Eye (tissue), 1 donor: ENCODE measurements around the gene PWWP2A.
"Not testable (repeated sequence)": the region's sequence is repeated elsewhere in the genome, so short reads cannot be mapped to it uniquely, and the experiment has no call there.

Experiments
- DNase-seq: peaks from one replicate; pipeline ENCODE4 v3.0.0-alpha.2; 2015

PWWP2A gene

DNA sequence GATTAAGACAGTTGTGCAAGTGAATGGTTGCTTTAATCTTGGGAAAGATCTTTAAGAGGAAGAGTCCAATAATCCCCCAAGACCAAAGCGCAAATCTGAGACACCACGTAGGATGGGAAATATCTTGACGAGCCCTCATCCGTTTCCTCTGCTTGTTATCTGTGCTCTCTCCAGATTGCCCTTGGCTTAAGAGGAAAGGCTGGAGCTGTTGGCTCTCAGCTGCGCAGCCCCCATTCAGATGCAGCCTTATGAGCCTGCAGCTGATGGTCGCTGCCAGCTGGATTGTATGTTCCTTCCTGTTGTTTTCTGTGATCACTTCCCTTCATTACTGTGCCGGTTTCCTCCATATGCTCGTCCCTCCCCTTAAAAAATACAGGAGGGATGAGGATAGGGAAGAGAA, 47.7 kb downstream of the PWWP2A start:
- DNase-seq = peak; percentile 12

DNA sequence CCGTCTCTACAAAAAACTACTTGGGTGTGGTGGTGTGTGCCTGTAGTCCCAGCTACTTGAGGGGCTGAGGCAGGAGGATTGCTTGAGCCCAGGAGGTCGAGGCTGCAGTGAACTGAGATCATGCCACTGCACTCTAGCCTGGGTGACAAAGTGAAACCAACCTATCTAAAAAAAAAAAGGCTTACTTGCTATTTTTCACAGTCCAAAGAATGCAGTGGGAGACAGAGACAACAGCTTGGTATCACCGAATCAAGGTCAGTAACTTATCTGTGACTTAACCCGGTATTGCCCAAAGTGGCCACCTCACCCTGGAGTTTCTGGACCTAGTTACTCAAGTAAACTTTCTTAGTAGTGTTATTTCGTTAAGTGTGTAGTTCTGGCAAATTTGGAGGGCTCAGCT, 50.1 kb downstream of the PWWP2A start:
- not testable (repeated sequence) for DNase-seq

DNA sequence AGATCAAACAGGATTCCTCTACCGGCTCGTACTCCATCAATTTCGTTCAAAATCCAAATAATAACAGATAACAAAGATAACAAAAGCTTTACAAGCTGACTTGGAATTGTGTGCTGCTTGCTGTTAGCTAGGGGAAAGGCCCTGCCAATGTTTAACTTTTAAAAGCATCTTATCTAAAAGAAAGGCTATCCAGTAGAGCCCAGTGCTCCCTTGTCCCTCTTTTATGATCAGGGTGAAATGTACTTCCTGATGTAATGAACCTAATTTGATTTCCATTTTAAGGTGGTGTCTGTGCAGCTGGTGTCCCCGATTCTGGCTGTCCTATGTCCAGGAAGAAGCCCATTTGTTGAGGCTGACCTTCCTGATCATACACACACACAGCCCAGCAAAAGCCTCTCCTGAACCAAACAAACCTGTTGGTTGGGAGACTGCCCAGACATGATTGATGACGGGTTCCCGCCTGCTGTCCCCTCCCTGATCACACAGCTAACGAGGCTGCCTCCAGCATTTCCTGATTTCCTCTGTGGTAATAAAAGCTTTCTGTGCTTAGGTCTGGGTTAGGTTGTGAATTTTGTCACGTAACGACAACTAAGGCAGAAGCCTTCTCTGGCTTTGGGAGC, 54.1 kb downstream of the PWWP2A start:
- no peak for DNase-seq

DNA sequence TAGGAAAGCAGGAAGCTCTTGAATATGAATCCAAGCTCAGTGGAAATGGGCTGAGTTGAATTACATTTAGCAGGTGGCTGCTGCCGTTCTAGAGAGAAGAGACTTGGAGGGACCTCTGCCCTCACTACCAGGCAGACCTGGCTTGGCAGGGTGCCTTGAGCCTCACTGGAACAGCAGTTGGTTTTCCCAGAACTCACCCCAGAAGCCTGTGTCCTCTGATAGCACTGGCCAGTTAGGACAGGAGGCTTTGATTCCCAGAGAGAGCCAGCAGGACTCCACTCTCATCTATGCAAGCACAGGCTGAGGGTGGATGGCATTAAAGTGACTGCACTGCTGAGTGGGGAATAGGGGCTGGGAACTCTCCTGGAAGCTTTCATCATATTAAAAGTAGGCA, 54.8 kb downstream of the PWWP2A start:
- no peak for DNase-seq

DNA sequence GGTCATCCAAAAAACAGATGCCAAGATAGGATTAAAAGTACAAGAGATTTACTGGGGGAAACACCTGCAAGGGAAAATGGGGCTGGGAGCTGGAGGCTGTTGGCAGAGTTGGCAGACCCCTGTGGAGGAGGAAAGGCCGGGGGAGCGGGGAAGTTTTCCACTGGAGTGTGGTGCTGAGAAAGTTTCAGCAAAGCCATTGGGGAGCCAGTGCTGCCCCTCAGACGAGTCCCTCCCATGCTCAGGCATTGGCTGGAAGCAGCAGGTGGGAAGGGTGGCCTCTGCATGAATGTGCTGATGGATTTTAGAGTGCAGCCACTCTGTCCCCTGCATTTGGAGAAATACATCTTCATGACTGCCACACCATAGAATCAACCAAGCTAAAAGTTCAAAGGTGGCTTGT, 57.5 kb downstream of the PWWP2A start:
- DNase-seq = no peak

DNA sequence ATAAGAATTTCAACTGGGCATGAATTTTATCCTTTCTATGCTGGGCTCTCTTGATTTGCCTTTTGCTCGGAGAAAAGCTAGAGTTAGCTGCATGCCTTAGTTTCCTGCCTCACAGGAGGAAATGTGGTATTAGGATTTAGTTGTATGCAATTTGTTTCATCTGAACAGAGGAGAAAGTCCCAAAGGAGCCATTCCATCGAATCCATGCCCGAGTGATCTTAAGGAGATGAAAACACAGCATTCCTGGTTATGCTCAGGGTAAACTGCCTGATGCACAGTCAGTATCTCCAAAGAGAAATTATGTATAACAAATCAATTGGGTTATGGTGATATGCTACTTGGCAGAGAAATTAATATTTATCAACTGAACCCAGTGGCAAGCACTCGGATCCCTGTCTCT, 59.2 kb downstream of the PWWP2A start:
- no peak for DNase-seq

DNA sequence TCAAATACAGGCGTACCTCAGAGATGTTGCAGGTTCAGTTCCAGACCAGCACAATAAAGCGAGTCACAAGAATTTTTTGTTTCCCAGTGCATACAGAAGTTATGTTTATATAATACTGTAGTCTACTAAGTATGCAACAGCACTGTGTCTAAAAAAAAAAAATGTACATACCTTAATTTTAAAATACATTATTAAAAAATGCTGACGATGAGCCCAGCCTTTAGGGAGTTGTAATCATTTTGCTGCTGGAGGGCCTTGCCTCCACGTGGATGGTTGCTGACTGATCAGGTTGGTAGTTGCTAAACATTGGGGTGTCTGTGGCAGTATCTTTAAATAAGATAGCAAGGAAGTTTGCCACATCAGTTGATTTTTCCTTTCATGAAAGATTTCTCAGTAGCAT, 62.0 kb downstream of the PWWP2A start:
- no peak for DNase-seq

DNA sequence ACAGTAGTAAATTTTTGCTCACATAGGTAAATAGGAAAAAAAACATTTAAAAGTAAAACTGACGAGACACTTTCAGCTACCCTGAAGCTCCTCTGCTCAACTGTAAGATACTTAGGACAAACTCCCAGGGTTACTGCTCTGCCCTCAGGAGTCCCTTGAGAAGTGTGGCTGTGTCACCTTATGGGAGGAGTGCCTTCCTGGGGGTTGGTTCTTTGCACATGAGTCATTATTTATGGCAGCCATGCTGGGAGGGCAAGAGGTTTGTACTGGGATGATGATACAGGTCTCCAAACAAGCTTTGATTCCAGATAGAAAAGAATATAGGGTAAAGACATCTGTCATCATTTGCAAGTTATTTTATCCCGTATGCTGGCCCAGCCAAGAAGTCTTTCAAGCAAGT, 64.4 kb downstream of the PWWP2A start:
- DNase-seq = no peak

DNA sequence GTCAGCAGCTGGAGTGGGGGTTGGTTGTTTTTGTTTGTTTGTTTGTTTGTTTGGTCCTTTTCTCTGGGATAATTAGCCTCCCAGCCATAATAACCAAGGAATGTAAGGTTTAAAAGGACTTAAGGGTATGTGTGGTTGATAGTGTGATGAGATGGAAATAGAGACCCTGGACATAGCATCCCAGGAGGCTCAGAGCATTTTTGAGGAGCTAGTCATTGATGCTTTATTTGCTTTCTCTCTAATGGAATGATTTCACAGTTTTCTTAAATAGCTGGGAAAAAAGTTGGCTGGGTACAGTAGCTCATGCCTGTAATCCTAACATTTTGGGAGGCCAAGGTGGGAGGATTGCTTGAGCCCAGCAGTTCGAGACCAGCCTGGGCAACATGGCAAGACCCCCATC, 65.2 kb downstream of the PWWP2A start:
- no peak for DNase-seq

DNA sequence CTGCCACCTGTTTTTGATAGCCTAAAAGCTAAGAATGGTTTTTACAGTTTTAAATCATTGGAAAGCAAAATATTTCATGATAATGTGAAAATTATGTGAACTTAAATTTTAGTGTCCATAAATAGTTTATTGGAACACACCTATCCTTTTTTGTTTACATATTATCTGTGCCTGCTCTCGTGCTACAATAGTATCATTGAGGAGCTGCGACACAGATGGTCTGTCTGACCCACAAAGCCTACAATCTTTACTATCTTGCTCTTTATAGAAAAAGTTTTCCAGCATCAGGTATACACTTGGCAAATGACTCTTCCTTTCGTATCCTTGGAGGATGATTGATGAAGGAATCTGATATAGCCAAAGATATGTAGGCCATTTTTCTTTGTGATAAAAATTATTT, 70.2 kb downstream of the PWWP2A start:
- DNase-seq = no peak

DNA sequence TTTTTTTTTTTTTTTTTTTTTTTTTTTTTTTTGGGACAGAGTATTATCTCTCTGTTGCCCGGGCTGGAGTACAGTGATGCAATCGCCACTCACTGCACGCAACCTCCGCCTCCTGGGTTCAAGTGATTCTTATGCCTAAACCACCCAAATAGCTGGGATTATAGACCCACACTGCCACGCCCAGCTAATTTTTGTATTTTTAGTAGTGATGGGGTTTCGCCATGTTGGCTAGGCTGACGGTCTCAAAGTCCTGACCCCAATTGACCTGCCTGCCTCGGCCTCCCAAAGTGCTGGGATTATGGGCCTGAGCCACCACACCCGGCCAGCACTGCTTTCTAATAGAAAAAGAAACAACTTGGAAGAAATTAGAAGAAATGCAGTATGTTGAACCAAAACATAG, 71.1 kb downstream of the PWWP2A start:
- DNase-seq = no peak

DNA sequence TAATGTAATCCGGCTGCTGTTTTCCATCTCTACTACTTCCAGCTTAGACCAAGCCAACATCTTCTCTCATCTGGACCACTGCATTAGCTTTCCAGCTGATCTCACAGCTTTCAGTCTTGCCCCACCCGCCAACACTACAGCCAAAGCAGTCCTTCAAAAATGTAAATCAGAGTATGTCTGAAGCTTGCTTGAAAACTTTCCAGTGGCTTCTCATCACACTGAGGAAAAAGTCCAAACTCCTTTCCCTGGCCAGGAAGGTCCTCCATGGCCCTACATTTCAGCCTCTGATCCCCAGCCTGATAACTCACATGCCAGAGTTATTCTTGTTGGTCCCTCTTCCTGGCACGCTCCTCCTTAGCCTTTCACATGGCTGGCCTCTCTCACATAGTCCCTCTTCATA, 71.8 kb downstream of the PWWP2A start:
- DNase-seq = no peak

DNA sequence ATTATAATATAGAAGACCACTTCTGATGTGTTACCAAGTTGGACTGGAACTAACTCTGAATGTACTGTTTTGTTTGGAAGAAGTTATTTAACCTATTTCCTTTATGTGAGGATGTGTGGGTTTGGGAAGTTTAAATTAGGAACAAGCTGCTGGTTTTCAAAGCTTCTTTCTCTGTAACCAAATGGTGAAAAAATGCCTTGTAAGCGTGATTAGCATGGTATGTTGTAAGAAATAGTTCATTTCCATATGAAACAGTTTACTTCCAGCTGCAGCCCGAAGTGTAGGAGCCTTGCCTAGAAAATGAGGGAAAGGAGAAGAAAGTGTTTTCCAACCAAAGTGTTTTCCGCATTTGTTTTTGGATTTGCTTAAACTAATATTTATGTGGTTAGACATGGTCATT, 74.3 kb downstream of the PWWP2A start:
- DNase-seq = no peak

DNA sequence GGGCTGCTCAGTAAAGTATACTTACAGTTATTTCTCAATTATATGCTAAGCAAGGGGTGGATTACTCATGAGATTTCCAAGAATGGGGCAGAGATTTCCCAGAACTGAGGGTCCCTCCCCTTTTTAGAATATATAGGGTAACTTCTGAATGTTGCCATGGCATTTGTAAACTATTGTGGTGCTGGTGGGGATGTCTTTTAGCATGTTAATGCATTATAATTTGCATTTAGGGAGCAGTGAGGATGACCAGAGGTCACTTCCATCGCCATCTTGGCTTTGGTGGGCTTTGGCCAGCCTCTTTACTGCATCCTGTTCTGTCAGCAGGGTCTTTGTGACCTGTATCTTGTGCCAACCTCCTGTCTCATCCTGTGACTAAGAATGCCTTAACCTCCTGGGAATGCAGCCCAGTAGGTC, 74.9 kb downstream of the PWWP2A start:
- DNase-seq = no peak

DNA sequence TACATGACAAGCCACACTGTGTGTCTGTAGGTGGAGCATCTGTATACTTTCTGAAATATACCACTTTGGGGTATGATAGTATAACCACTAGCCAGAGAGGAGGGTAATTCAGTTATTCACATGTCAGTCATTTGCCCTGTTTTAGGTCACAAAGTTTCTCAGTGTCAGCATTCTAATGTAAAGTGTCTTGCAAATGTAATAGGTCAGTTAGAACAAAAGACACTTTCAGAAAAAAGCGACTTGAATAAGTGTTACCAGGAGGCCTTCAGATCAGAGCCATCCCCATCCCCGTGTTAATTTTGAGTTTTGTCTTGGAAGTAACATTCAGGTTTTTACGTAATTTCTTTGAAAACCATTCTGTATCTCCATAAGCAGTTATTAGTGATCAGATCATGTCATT, 76.6 kb downstream of the PWWP2A start:
- DNase-seq = no peak
